Stomach (tissue), 4 donors: Measurements from ENCODE around the gene DIS3L2.

Experiments used
- CTCF ChIP-seq, 7 experiments: fragments of 450-650 bp in 4 of 7; fragments of 200-600 bp in 3 of 7; sonication (generic) in 3 of 7; IDR thresholded peaks; one replicate each; pipeline ENCODE4 v1.5.1; 2016 to 2019; ENCODE audit warnings: antibody characterized with exemption in 7 of 7, control low read depth in 2 of 7, mild to moderate bottlenecking in 1 of 7
- EP300 ChIP-seq: sonication (generic); formaldehyde crosslinking; IDR thresholded peaks from one replicate; pipeline ENCODE4 v1.6.1; 2017; ENCODE audit warnings: antibody characterized with exemption

GRCh38 chr2:232328516-232329460, 367.3 kb downstream of the DIS3L2 start:
- TF ChIP-seq CTCF (IDR thresholded peaks at IDR 0.05), result no peak
- no peak for TF ChIP-seq EP300
